Trophoblast cell (in vitro differentiated cells and primary cell): ENCODE measurements around the gene AHCYL2.

ENCODE experiments used
- DNase-seq, 2 donors: peaks; one replicate each; pipeline ENCODE4 v3.0.0-alpha.2; 2016
- H2AFZ ChIP-seq: 2 replicates; pipeline ENCODE4 v1.6.1; 2013; ENCODE audit warnings: low read length, moderate library complexity, mild to moderate bottlenecking; ENCODE audit not compliant: insufficient read depth, poor library complexity
- H2AK5ac ChIP-seq: 2 replicates; pipeline ENCODE4 v1.6.1; 2013; ENCODE audit warnings: mild to moderate bottlenecking, low read length
- H2BK120ac ChIP-seq: 2 replicates; pipeline ENCODE4 v1.6.1; 2013; ENCODE audit warnings: low read length, mild to moderate bottlenecking, moderate library complexity; ENCODE audit not compliant: insufficient read depth, poor library complexity
- H2BK12ac ChIP-seq: 2 replicates; pipeline ENCODE4 v1.6.1; 2013; ENCODE audit warnings: mild to moderate bottlenecking, low read length, moderate library complexity
- H2BK5ac ChIP-seq: 2 replicates; pipeline ENCODE4 v1.6.1; 2013; ENCODE audit warnings: low read length, low read depth, moderate library complexity, mild to moderate bottlenecking; ENCODE audit not compliant: poor library complexity
- H3K14ac ChIP-seq: 2 replicates; pipeline ENCODE4 v1.6.1; 2013; ENCODE audit warnings: mild to moderate bottlenecking, low read length
- H3K18ac ChIP-seq: 2 replicates; pipeline ENCODE4 v1.6.1; 2013; ENCODE audit warnings: mild to moderate bottlenecking, low read length
- H3K23ac ChIP-seq: 2 replicates; pipeline ENCODE4 v1.6.1; 2013; ENCODE audit warnings: low read length
- H3K27ac ChIP-seq: 2 replicates; pipeline ENCODE4 v1.5.1; 2013; ENCODE audit warnings: low read depth, mild to moderate bottlenecking, inconsistent platforms, low read length, moderate library complexity
- H3K27me3 ChIP-seq: 2 replicates; pipeline ENCODE4 v1.6.1; 2013; ENCODE audit warnings: inconsistent platforms, mild to moderate bottlenecking, low read length, moderate library complexity; ENCODE audit not compliant: insufficient read depth
- H3K36me3 ChIP-seq, 2 experiments: 1 replicate in 1 of 2; 2 replicates in 1 of 2; pipeline ENCODE4 v1.6.1; 2013; ENCODE audit warnings: low read length in 2 of 2, mild to moderate bottlenecking in 2 of 2, moderate library complexity in 1 of 2; ENCODE audit not compliant: insufficient read depth in 2 of 2, control insufficient read depth in 1 of 2
- H3K4ac ChIP-seq: 2 replicates; pipeline ENCODE4 v1.6.1; 2013; ENCODE audit warnings: low read depth, mild to moderate bottlenecking, low read length, moderate library complexity
- H3K4me1 ChIP-seq, 2 experiments: 1 replicate in 1 of 2; 2 replicates in 1 of 2; pipeline ENCODE4 v1.6.1; 2013; ENCODE audit warnings: low read length in 2 of 2, mild to moderate bottlenecking in 2 of 2, moderate library complexity in 1 of 2; ENCODE audit not compliant: insufficient read depth in 2 of 2, control insufficient read depth in 1 of 2
- H3K4me2 ChIP-seq: 2 replicates; pipeline ENCODE4 v1.6.1; 2013; ENCODE audit warnings: inconsistent platforms, mild to moderate bottlenecking, low read length, moderate library complexity
- H3K4me3 ChIP-seq: 2 replicates; pipeline ENCODE4 v1.5.1; 2013; ENCODE audit warnings: mild to moderate bottlenecking, low read depth, low read length, inconsistent platforms
- H3K79me1 ChIP-seq: one replicate; pipeline ENCODE4 v1.6.1; 2013; ENCODE audit warnings: low read length
- H3K79me2 ChIP-seq: 2 replicates; pipeline ENCODE4 v1.6.1; 2013; ENCODE audit warnings: low read length, mild to moderate bottlenecking; ENCODE audit not compliant: control insufficient read depth, insufficient read depth, poor library complexity
- H3K9ac ChIP-seq: 2 replicates; pipeline ENCODE4 v1.6.1; 2013; ENCODE audit warnings: mild to moderate bottlenecking, low read length
- H3K9me3 ChIP-seq: 2 replicates; pipeline ENCODE4 v1.6.1; 2013; ENCODE audit warnings: low read depth, mild to moderate bottlenecking, control low read depth, inconsistent platforms, low read length; ENCODE audit not compliant: insufficient read depth
- H4K12ac ChIP-seq: 2 replicates; pipeline ENCODE4 v1.6.1; 2013; ENCODE audit warnings: low read depth, mild to moderate bottlenecking, low read length, moderate library complexity
- H4K8ac ChIP-seq: 2 replicates; pipeline ENCODE4 v1.6.1; 2013; ENCODE audit warnings: low read depth, mild to moderate bottlenecking, low read length, moderate library complexity
- H4K91ac ChIP-seq: one replicate; pipeline ENCODE4 v1.6.1; 2013; ENCODE audit warnings: low read depth, mild to moderate bottlenecking, low read length, moderate library complexity
- WGBS: extraction: QIAGEN DNeasy Blood & Tissue Kit; methylation state at CpG from one replicate; pipeline ENCODE4 v1.1.7; 2013; ENCODE audit warnings: missing lambda C conversion rate; ENCODE audit not compliant: insufficient read length, insufficient coverage; ENCODE audit errors: extremely low coverage; 5-methylcytosine and 5-hydroxymethylcytosine counted together

AHCYL2 gene

GRCh38 chr7:129313282-129313681 is 88.5 kb downstream of the AHCYL2 start:
- Histone ChIP-seq H2BK120ac (no peak overlapping the region), H2BK12ac (no peak overlapping the region), H3K27ac (no peak overlapping the region), H4K8ac (no peak overlapping the region), H3K23ac (no peak overlapping the region), H2AFZ (no peak overlapping the region), H2BK5ac (no peak overlapping the region), H3K79me2 (no peaks in the 10 kb centered on the region), H3K36me3 (no peaks in the 10 kb centered on the region), H3K27me3 (no peaks in the 10 kb centered on the region), H3K9me3 (no peaks in the 10 kb centered on the region), H3K4ac (no peak overlapping the region), H3K4me1 (no peaks in the 10 kb centered on the region), H3K9ac (no peak overlapping the region), H3K18ac (no peak overlapping the region), H3K79me1 (no peaks in the 10 kb centered on the region), H4K12ac (no peak overlapping the region), H3K4me3 (no peak overlapping the region), H3K4me2 (no peak overlapping the region), H4K91ac (no peak overlapping the region), H3K14ac (no peak overlapping the region), H2AK5ac (no peak overlapping the region)
- no CpG with 5 or more reads among the region's 3 CpGs for WGBS
- DNase-seq, result no peak

DNA sequence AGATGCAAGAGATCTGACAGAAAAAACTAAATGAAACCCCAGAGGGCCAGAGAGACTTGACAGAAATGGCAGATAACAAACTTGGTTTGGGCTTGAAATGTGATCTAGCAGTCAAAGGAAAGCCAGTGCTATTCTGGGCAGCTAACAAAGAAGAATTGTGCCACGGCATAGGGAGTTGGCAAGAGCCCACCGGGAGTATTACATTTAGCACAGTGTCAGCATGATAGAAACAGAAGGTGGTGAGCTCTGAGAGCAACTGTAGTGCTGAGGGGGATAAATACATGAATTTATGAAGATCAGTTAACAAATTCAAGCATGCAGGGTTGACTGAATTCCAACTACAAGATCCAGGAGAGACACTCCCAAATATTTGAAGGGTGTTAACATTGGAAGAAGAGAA is 91.1 kb downstream of the AHCYL2 start:
- H3K79me2 ChIP-seq, result no peaks in the 10 kb centered on the region
- H3K27me3 ChIP-seq, result no peaks in the 10 kb centered on the region
- no peak overlapping the region for H3K27ac ChIP-seq
- H2AK5ac ChIP-seq, result no peak overlapping the region
- H4K91ac ChIP-seq, result no peak overlapping the region
- no peak overlapping the region for H4K12ac ChIP-seq
- H3K9me3 ChIP-seq, result no peaks in the 10 kb centered on the region
- H2BK5ac ChIP-seq, result no peak overlapping the region
- H3K9ac ChIP-seq, result no peak overlapping the region
- H4K8ac ChIP-seq, result no peak overlapping the region
- no peak overlapping the region for H2BK120ac ChIP-seq
- H3K4me3 ChIP-seq, result no peak overlapping the region
- H2BK12ac ChIP-seq, result no peak overlapping the region
- no peak overlapping the region for H2AFZ ChIP-seq
- H3K18ac ChIP-seq, result no peak overlapping the region
- H3K14ac ChIP-seq, result no peak overlapping the region
- no peak overlapping the region for H3K4me2 ChIP-seq
- no peak overlapping the region for H3K23ac ChIP-seq
- no peak overlapping the region for H3K4ac ChIP-seq
- no peaks in the 10 kb centered on the region for H3K4me1 ChIP-seq
- H3K36me3 ChIP-seq, result no peaks in the 10 kb centered on the region
- DNase-seq, result no peak
- WGBS, result no CpG with 5 or more reads among the region's 2 CpGs
- no peaks in the 10 kb centered on the region for H3K79me1 ChIP-seq

GRCh38 chr7:129317450-129317849 is 92.6 kb downstream of the AHCYL2 start:
- H4K12ac ChIP-seq, result no peak overlapping the region
- no peak overlapping the region for H2BK120ac ChIP-seq
- no peaks in the 10 kb centered on the region for H3K79me1 ChIP-seq
- H3K27ac ChIP-seq, result no peak overlapping the region
- no peak overlapping the region for H2BK12ac ChIP-seq
- WGBS, result no CpG with 5 or more reads among the region's 2 CpGs
- no peak overlapping the region for H4K91ac ChIP-seq
- DNase-seq, result no peak
- no peak overlapping the region for H3K9ac ChIP-seq
- no peak overlapping the region for H3K14ac ChIP-seq
- H3K23ac ChIP-seq, result no peak overlapping the region
- H3K4me2 ChIP-seq, result no peak overlapping the region
- H3K36me3 ChIP-seq, result peaks cover 0 to 2% of the 10 kb centered on the region in 2 experiments
- H3K27me3 ChIP-seq, result no peaks in the 10 kb centered on the region
- no peak overlapping the region for H3K4me3 ChIP-seq
- no peak overlapping the region for H4K8ac ChIP-seq
- H2AFZ ChIP-seq, result no peak overlapping the region
- no peaks in the 10 kb centered on the region for H3K79me2 ChIP-seq
- no peak overlapping the region for H3K18ac ChIP-seq
- no peak overlapping the region for H2AK5ac ChIP-seq
- H3K4me1 ChIP-seq, result no peaks in the 10 kb centered on the region
- H2BK5ac ChIP-seq, result no peak overlapping the region
- no peaks in the 10 kb centered on the region for H3K9me3 ChIP-seq
- H3K4ac ChIP-seq, result no peak overlapping the region

DNA sequence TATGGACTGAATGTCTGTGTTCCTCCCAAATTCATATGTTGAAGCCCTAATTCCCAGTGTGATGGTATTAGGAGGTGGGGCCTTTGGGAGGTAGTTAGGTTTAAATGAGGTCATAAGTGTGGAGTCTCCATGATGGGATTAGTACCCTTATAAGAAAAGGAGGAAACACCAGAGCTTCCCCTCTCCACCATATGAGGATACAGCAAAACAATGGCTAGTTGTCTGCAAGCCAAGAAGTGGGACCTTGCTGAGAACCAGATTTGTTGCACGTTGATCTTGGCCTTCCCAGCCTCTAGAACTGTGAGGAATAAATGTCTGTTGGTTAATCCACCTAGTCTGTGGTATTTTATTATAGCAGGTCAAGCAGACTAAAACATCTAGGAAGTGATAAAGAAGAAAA is 102.2 kb downstream of the AHCYL2 start:
- Histone ChIP-seq H2BK120ac (no peak overlapping the region), H3K4me2 (no peak overlapping the region), H2AK5ac (no peak overlapping the region), H3K18ac (no peak overlapping the region), H2BK12ac (no peak overlapping the region), H4K12ac (no peak overlapping the region), H3K79me1 (no peaks in the 10 kb centered on the region), H3K23ac (no peak overlapping the region), H3K9ac (no peak overlapping the region), H3K4me1 (no peaks in the 10 kb centered on the region), H3K9me3 (no peaks in the 10 kb centered on the region), H2BK5ac (no peak overlapping the region), H3K79me2 (no peaks in the 10 kb centered on the region), H3K4ac (no peak overlapping the region), H3K27me3 (no peaks in the 10 kb centered on the region), H3K4me3 (no peak overlapping the region), H3K36me3 (peaks cover 0 to 2% of the 10 kb centered on the region in 2 experiments), H3K27ac (no peak overlapping the region), H4K91ac (no peak overlapping the region), H3K14ac (no peak overlapping the region), H4K8ac (no peak overlapping the region), H2AFZ (no peak overlapping the region)
- DNase-seq, result no peak
- no CpG with 5 or more reads among the region's 1 CpG for WGBS
